Muscle of arm (tissue), 12 donors: ENCODE measurements around the gene OR2H1. TPM values are rescaled to one million over a fixed set of nuclear protein-coding genes. Genes with fewer than 3 reads are reported as not detected.

Experiments used
- DNase-seq: peaks from one replicate; pipeline ENCODE4 v3.0.0-alpha.2; 2013
- polyA plus RNA-seq, 12 donors: library from polyadenylated mRNA; unstranded; fragments of 120-200 nt; gene quantifications; one replicate each; pipeline ENCODE4 v1.2.1, GENCODE V29; 2013; ENCODE audit not compliant: insufficient read length in 12 of 12

Gene OR2H1
- polyA plus RNA-seq, 12 donors, result not detected

DNA sequence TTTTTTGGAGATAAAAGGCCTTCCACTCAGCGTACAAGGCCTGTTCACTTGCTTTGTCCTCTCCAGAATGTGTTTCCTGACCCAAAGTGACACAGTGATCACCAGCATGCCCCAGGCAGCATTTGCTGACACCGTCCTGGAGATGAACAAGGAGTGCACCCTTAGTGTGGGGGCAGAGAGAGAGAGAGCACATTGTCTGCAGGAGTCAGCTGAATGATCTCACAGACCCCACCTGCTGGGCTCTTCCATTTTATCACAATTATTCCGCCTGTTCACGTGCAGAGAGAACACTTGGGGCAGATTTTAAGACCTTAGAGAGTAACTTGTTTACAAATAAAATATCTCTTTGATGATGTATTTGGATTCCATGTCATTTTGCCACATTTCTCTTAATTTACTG is 53.2 kb downstream of the OR2H1 start:
- DNase-seq, result no peak

DNA sequence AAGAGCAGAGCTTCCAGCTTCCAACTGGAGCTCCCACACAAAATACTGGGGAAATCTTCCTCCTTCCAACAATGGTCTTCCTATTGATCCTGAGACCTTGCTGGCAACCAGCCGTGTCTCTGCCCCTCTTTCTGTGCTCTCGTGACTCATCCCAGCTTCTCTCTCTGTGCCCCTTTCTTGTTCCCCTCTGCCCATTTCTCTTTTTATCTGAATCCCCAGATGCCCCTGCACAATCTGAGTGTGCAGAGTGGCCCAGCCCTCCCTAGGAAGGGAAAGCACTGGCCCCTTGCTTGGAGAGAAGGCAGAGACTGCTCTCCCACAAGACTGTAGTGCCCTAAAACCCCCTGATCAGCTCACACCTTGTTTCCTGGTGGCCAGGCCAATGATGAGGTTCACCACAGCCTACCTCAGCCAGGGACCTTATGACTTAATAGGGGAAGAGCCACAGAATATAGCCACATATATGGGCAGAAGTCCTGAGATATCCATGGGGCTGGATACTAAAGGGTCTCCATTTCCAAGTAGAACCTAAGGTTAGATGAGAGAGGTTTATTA is 53.9 kb downstream of the OR2H1 start:
- DNase-seq, result no peak

Other genes with a start within 250 kb of the OR2H1 start
- gene OR14J1, start 155.5 kb upstream of the OR2H1 start, polyA plus RNA-seq, result under 1 TPM in 10 of 12 donors, not detected in 2; 0.01 to 0.11 (median 0.05) TPM
- not detected for gene OR5V1, start 88.3 kb upstream of the OR2H1 start, polyA plus RNA-seq
- not detected for gene OR12D3, start 81.9 kb upstream of the OR2H1 start, polyA plus RNA-seq
- gene OR12D2, start 61.5 kb upstream of the OR2H1 start, polyA plus RNA-seq, result not detected
- not detected for gene OR12D1, start 42.2 kb upstream of the OR2H1 start, polyA plus RNA-seq
- not detected for gene OR10C1, start 17.8 kb upstream of the OR2H1 start, polyA plus RNA-seq
- not detected for gene OR11A1, start 84 bp upstream of the OR2H1 start, polyA plus RNA-seq
- gene MAS1L, start 30.8 kb downstream of the OR2H1 start, polyA plus RNA-seq, result not detected
- gene UBD, start 102.6 kb downstream of the OR2H1 start, polyA plus RNA-seq, result 10 to 100 TPM in 1 of 12 donors, 1 to 10 TPM in 2, under 1 TPM in 2, not detected in 7; 0.14 to 13.8 (median 2.1) TPM
- under 1 TPM in 8 of 12 donors, not detected in 4; 0.08 to 0.53 (median 0.16) TPM for gene OR2H2, start 128.0 kb downstream of the OR2H1 start, polyA plus RNA-seq
- 10 to 100 TPM in 11 of 12 donors, not detected in 1; 25.4 to 85.6 (median 28.3) TPM for gene GABBR1, start 176.0 kb downstream of the OR2H1 start, polyA plus RNA-seq
- under 1 TPM in 2 of 12 donors, not detected in 10; 0.27 to 0.34 TPM for gene MOG, start 199.9 kb downstream of the OR2H1 start, polyA plus RNA-seq
- 1 to 10 TPM in 1 of 12 donors, under 1 TPM in 2, not detected in 9; 0.14 to 3.9 (median 0.17) TPM for gene ZFP57, start 224.0 kb downstream of the OR2H1 start, polyA plus RNA-seq